GM19372 (cell line): ENCODE measurements around the gene SPATA17.
"Not testable (repeated sequence)": the region's sequence is repeated elsewhere in the genome, so short reads cannot be mapped to it uniquely, and the experiment has no call there.

Experiments used
- ATAC-seq: cut with Tn5 transposase; IDR thresholded peaks from one replicate; pipeline ENCODE4 v1.9.1; 2021; ENCODE audit warnings: mild to moderate bottlenecking, low read depth, moderate library complexity; ENCODE audit not compliant: unreplicated experiment

SPATA17 gene, protein sequence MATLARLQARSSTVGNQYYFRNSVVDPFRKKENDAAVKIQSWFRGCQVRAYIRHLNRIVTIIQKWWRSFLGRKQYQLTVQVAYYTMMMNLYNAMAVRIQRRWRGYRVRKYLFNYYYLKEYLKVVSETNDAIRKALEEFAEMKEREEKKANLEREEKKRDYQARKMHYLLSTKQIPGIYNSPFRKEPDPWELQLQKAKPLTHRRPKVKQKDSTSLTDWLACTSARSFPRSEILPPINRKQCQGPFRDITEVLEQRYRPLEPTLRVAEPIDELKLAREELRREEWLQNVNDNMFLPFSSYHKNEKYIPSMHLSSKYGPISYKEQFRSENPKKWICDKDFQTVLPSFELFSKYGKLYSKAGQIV

DNA sequence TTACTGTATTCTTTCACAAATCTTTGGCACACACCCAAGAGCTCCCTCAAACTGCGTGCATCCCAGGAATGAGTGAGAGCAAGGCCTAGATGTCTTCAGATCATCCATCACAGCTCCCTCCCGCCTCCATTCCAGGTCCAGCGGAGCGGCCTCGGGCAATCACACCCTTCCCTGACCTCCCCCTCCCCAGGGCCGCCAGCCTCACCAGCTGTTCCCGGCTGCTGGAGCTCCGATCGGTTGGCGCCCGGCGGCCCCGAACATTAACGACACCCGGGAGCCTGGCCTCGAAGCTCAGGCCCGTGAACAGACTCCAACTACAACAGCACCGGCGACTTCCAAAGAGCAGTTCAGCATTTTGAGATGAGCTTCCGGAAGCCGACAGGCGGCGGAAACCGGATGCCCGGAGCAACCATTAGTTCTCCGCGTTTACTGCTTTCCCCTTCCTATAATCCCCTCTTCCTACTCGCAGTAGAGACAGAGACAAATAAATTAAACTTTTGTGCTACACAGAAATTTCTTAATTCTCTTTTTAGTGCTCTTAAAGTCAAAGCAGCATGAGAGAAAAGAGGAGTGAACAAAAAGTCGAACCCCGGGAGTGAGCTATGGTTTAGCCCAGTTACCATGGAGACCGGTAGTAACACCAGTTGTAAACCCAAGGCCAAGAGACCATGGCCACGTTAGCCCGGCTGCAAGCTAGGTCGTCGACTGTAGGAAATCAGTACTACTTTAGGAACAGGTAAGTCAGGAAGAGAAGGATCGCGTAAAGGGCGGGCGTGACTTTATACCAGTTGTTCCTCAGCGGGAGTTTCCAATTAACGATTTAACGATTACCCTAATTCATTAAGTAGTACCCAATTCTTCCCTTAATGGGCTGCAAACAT, at the start of gene SPATA17, which contains the start of gene GPATCH2:
SPATA17 (plus strand) TSS at position 634 of the 881 bp plus-strand sequence; CDS start at position 669, 35 bp downstream.
GPATCH2 (minus strand) TSS at position 380 of the 881 bp plus-strand sequence; CDS start at position 261, 119 bp downstream.
- ATAC-seq: peak; percentile 97

DNA sequence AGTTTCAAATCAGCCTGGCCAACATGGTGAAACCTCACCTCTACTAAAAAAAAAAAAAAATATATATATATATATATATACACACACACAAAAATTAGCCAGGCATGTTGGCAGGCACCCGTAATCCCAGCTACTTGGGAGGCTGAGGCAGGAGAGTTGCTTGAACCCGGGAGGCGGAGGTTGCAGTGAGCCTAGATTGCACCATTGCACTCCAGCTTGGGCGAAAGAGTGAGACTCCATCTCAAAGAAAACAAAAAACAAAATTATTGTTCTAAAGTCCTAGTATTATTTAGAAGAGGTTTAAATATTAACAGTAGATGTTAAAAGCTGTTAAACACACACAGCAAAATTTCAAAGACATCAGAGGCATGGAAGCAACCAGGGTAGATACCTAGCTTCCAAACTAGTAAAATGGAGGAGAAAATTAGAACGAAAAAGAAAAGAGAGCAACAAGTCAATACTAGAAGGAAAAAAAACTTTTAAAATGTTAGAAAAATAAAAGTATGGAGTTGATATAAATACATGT, 46.8 kb upstream of the SPATA17 start:
- not testable (repeated sequence) for ATAC-seq

DNA sequence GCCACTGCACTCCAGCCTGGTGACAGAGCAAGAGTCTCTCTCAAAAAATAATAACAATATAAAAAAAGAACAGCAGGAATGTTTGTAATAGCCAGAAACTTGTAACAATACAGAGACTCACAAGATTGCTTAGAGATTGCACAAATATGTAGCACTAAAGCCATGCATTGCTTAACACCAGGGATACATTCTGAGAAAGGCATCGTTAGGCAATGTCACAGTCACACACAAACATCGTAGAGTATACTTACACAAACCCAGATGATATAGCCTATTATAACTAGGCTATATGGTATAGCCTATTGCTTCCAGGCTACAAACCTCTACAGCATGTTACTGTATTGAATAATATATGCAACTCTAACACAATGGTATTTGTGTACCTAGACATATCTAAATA, 45.6 kb upstream of the SPATA17 start:
- ATAC-seq: no peak

DNA sequence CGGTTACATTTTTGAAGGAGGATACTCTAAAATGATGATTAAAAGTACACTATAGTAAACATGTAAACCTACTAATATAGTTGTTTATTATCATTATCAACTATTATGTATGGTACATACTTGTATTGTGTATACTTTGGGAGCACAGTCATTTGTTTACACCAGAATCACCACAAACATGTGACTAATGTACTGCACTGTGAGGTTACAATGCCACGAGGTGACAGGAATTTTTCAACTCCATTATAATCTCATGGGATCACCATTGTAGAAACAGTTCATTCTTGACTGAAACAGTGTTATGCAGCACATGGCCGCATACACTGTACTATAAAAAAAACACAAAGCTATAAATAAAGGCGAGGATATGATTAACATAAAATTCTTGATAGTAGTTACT, 44.6 kb upstream of the SPATA17 start:
- ATAC-seq: no peak

DNA sequence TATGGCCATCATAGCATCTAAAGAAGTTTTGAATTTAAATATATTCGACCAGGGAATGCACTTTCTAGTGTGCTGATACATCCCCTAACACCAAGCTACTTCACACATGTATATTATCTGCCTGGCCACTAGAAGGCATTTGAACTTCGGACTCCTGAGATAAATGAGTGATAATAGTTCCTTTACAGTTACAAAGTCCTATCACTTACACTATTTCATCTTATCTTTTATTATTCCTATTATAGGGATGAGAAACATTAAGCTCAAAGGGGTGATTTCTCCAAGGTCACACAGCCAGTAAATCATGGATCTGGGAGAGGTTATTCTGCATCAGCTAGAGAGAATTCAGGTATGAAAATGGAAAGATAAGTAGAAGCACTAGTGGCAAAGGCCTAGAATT, 40.5 kb upstream of the SPATA17 start:
- ATAC-seq: no peak

DNA sequence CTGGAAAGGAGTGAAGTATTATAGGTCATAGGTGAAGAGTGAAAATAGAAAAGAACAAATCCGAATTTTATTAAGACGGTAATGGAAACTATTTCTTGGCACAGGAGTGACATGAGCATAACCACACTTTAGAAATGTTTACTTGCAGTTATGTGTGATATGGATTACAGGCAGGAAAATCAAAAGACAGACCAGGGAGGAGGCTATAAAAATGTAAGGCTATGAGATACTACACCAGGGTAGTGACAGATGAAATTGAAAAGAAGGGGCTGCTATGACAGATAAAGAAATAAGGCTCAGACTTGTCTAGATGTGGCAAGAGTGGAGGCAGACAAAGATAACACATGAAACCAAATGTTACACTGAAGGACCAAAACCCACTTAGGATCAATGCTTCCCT, 32.0 kb upstream of the SPATA17 start:
- ATAC-seq: no peak

DNA sequence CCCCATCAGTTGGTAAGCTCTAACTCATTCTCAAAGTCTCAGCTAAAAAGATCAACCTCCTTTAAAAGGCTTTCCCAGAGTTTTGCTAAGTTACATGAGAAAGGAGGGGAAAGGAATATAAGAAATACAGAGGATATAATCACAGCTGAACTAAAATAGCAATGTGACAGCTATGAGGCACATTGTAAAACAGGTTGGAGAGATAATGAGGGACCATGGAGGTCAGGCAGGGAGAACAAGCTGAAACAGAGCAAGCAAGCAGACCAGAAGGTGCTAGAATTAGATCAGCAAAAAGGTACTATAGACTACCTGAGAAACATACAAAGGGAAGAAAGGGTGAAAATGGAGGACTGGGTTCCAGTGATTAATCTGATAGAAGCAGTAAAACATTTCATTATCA, 28.8 kb upstream of the SPATA17 start:
- no peak for ATAC-seq

DNA sequence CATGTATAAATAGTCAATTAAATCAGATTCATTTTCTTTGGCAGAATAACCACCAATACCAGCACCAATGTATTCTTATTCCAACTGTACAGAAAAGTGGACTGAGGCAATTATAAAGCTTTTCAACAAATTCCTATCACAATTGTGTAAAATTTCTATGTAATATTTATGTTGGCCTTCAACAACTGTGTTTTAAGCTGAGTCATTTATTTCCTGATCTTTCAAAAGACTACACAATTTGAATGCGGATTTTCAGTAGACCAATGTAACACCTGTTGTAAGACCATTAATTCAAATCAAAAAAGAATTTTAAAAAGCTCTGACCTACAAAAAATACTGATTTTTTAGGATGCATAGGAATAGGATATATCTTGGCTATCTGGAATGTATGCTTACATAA, 25.8 kb upstream of the SPATA17 start:
- ATAC-seq: no peak

DNA sequence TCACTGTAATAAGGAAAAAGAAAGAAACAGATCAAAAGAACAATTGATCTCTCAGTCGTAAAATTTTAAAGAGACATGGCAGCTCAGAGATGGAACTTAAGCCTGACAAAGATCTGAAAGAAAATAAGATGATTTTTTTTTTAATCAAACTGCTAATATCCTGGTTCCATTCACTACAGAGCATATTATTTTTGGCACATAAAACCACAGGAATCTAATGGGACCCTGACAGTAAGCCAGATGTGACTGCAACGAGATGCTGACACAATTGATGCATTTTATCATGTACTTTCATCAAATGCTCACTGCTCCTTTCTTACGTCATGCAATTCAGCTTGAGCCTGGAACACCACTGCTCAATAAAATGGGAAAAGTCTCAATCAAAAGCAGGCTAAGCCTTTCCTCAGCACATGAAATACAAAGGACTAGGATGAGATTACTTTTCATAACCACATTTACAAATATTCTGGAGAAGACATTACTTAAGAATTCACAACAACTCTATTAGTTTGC, 16.9 kb upstream of the SPATA17 start:
- no peak for ATAC-seq

DNA sequence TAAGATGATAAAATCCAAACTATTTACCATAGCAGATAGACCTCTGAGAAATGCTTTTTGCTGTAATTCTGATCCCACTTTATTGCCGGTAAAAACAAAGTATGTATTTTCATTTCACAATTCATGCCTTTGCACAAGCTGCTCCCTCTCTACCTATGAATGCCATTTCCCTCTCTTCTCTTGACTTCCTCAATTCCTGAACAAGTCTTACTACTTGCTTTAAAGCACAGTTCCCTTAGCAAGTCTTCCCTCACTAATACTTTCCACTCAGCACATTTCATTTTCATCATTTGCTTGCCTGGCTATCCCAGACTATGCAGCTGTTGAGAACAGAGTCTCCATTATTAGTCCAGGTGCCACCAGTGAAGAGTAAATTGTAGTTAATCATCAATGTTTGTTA, 14.0 kb upstream of the SPATA17 start:
- no peak for ATAC-seq

DNA sequence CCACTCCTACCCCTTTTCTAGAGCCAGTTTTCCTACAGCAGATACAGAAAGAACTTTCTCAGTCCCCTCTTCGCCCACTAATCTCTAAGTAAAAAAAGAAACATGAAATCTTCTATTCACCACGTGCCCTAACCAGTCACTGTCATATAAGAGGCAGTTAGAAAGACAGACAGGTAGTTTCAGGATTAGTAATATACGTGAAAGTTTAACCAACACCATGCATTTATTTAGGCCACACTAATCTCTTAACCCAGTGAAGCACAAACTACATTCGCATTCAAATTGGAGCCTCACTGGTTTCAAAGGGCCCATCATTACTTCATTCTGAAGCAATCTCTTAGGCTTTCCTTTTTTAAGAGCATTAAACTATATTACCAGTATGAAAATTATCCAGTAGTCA, 10.3 kb upstream of the SPATA17 start:
- peak; percentile 100 for ATAC-seq

DNA sequence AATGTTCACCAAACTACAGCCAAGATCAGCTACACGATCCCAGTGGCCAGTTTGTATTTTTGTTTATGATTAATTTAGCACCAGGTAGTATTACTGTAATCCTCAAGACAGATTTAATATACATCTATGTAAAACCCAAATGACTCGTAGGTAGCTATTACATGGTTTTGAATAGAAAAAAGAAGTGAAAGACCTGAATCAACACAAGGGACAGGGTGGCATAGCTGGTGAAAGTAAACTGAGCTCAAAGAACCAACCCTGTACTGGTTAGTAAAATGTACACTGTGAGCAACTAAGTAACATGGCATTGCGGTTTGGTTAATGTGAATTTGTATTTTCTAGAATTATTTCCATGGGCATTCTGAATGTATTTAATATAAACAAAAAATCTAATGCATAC, 9.1 kb upstream of the SPATA17 start:
- no peak for ATAC-seq

DNA sequence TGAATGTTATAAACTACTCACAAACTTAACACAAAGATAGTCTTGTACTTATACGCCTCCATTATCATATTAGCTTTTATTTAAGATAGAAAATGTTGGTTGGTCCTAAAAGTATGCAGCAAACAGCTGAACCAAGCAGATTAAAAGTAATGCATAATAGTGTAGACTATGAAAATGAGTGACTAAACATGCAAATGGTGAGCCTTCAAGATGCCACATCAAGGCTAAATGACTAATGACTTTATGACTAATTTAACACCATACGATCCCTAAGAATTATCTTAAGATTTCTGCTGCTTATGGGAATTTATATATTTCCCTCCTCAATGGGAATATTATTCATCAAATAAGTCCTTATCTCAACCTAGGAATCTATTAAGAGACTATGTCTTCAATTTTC, 4.8 kb upstream of the SPATA17 start:
- no peak for ATAC-seq

DNA sequence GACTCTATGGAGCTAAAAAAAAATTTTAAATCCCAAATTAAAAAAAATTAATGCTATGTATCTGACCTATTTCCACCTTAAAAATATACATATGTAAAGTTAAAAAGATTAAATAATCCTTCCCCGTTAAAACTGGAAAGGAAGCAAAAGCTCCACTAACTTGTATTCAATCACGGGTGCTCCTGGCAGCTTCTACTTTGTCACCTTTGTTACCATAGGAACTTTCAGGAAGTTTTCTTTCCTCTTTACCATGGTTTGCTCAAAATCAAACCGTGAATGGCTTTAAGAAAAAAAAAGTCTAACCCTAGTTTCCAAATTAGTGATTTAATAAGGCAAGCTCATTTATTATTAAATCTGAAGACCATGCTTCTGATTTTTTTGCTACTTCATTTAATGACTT, 3.7 kb upstream of the SPATA17 start:
- ATAC-seq: no peak

DNA sequence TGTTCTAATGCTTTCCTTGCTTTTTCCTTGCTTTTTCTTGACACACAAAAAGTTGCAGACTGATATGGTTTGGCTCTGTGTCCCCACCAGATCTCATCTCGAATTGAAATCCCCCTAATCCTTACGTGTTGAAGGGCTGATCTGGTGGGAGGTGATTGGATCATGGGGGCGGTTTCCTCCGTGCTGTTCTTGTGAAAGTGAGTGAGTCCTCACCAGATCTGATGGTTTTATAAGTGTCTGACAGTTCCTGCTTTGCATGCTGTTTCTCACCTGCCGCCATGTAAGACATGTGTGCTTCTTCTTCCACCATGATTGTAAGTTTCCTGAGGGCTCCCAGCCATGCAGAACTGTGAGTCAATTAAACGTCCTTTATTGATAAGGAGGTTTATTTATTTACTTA, 11.3 kb downstream of the SPATA17 start:
- no peak for ATAC-seq

DNA sequence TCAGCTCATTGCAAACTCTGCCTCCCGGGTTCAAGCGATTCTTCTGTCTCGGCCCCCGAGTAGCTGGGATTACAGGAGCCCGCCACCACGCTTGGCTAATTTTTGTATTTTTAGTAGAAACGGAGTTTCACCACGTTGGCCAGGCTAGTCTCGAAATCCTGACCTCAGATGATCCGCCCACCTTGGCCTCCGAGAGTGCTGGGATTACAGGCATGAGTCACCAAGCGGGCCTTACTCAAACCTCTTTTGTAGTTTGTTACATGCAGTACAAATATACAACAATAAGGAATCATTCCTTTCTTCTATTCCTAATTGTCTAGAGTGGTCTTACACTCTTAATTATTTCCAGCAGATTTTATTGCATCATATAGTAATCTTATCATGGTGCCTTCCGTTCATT, 16.6 kb downstream of the SPATA17 start:
- ATAC-seq: no peak

DNA sequence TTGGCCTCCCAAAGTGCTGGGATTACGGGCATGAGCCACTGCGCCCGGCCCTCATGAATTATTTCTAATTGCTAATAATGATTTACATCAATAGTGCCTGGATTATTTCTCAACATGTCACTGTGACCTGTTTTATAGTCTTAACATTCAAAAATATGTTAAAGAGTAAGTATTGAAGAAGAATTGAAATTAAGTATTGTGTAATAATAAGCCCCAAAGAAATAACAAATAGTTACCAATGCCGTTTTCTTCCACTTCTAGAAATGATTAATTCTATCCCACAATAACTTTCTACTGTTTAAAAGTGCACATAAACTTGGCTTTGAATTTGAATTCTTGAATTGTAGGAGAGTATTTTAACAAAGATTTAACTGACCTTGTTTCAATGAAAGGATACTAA, 19.5 kb downstream of the SPATA17 start:
- no peak for ATAC-seq

DNA sequence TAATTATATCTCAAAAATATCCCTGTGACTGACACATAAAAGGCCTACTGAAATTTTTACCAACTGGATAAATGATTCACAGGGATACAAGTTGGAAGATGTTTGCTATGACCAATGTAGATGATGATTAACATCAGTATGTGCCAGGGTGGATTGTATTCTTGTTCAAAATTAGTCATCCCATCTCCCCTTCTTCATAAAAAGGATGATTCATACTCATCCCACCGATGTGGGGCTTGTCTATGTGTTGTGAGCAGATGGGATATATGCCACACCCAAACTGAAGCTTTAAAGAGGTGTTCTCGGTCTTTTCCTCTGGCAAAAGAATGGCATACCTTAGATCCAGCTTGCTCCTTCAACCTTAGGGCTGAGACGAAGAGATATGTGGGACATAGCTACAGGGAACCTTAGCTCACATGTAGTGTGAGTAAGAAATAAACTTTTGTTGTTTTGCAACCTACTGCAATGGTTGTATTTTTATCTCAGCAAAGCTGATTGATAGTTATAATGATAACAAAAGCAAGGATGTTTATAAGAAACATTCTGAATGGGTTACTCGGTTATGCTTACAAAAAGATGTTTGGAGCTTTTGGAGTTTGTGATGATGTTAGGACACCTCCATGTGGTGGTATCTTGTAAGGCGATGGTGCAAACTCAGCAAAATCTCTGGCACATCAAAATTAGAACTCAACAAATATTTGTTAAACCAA, 29.4 kb downstream of the SPATA17 start:
- ATAC-seq: no peak

DNA sequence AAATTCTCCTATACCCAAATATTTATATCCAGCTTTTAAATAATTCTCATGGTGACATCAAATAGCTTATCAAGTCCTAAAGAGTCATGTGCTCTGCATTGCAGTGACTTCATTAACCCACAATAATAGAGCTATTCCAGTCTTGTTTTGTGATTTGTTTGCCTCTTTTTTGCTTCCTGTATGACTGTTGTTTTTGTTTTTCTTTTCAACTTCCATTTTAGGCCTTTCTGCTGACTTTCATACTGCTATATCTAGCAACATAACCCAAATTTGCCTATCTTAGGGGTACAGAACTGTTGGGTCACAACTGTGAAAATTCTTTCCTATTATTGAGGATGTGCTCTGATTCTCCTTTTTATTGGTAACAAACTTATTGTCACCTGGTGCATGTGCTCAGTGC, 30.3 kb downstream of the SPATA17 start:
- no peak for ATAC-seq

DNA sequence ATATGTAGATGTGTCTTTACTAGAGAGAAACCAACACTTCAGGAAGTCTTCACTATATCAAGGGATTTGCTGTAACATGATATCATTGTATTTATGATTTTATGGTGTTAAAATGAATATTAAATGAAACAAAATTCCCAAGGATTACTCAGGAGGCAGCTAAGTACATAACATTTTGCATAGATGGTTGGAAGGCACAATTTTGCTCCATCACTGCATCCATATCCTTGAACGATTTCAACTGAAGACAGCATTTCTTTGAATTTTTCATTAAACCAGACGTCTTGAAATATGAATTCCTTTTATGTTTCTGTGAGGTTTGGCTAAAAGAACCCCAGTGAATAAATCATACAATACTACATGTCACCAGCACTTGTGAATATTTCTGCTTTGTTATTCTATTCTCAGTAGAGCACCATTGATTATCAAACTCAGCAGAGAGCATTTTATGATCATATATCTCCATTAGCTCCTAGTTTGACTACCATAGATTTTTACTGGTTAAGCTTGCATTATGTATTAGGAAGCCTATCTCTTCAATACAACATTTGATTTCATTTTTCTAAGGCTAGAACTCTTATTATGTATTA, 37.3 kb downstream of the SPATA17 start:
- no peak for ATAC-seq
